Kidney (tissue), 14 donors: ENCODE data around the gene REEP3. TPM values are rescaled to one million over a fixed set of nuclear protein-coding genes. Genes with fewer than 3 reads are reported as not detected.

Experiments used
- DNase-seq, 5 donors: peaks; one replicate each; pipeline ENCODE4 v3.0.0-alpha.2; 2013 to 2020
- FAIRE-seq: peaks from 2 replicates; lab custom pipeline; 2012; peaks lifted over from hg19 to GRCh38; lab: Jason Lieb, UNC
- H3K27ac ChIP-seq, 2 donors: one replicate each; pipeline ENCODE4 v1.7.0; 2013; ENCODE audit warnings: low read depth in 2 of 2, low read length in 2 of 2, inconsistent platforms in 1 of 2
- H3K27me3 ChIP-seq: one replicate; pipeline ENCODE4 v1.7.1; 2013; ENCODE audit warnings: low read length, inconsistent platforms; ENCODE audit not compliant: control insufficient read depth, insufficient read depth
- H3K36me3 ChIP-seq, 3 donors: one replicate each; pipeline versions ENCODE4 v1.7.0 to v1.7.1; 2013; ENCODE audit warnings: low read length in 3 of 3, control low read depth in 1 of 3, inconsistent platforms in 1 of 3; ENCODE audit not compliant: insufficient read depth in 3 of 3, control insufficient read depth in 2 of 3
- H3K4me1 ChIP-seq, 3 donors: one replicate each; pipeline versions ENCODE4 v1.7.0 to v1.7.1; 2013; ENCODE audit warnings: low read length in 3 of 3, inconsistent platforms in 1 of 3, low read depth in 1 of 3; ENCODE audit not compliant: control insufficient read depth in 2 of 3, insufficient read depth in 2 of 3
- H3K4me3 ChIP-seq, 3 donors: one replicate each; pipeline versions ENCODE4 v1.7.0 to v1.8.1; 2013; ENCODE audit warnings: low read length in 3 of 3, control low read depth in 1 of 3, inconsistent platforms in 1 of 3
- H3K9ac ChIP-seq, 3 donors: one replicate each; pipeline versions ENCODE4 v1.7.0 to v1.7.1; 2013; ENCODE audit warnings: low read length in 3 of 3, control low read depth in 1 of 3, inconsistent platforms in 1 of 3
- H3K9me3 ChIP-seq, 3 donors: one replicate each; pipeline versions ENCODE4 v1.7.0 to v1.7.1; 2013; ENCODE audit warnings: low read length in 3 of 3, control low read depth in 1 of 3, inconsistent platforms in 1 of 3; ENCODE audit not compliant: control insufficient read depth in 2 of 3, insufficient read depth in 1 of 3
- CTCF ChIP-seq: IDR thresholded peaks from 3 replicates; pipeline ENCODE4 v1.5.1; 2012; ENCODE audit warnings: mild to moderate bottlenecking, moderate library complexity, borderline replicate concordance; ENCODE audit not compliant: insufficient read depth; ENCODE audit errors: extremely low read depth
- intact Hi-C: fragments of 100-400 bp; cut with DNase I; formaldehyde crosslinking; loops from one replicate; pipeline ENCODE4 v1.11.1; 2022
- polyA plus RNA-seq: library from polyadenylated mRNA; stranded (reverse); fragments of 350-450 nt; fragmentation: Illumina TruSeq; extraction: RNeasy Lipid Tissue Mini Kit (QIAGEN cat#74804); gene quantifications from one replicate; pipeline ENCODE4 v1.2.3, GENCODE V29; 2014; ENCODE audit warnings: low read depth, low replicate concordance; ENCODE audit not compliant: insufficient read depth
- total RNA-seq: library from RNA; stranded (reverse); fragmentation: NEBNext Ultra II Directional; extraction: Animal tissue kit (Norgen Biotek cat#: 25700); gene quantifications from one replicate; pipeline ENCODE4 v1.2.1, GENCODE V29; 2021
- donor health status: control.
- donor health status: control.
- donor health status: control.
- donor health status: control.
- donor health status: control.
- donor health status: DM: yes; HTN: yes; CAD: no.
- donor health status: Normal renal cell carcinoma (clear cell type).

REEP3 gene
- total and polyA plus RNA-seq, 2 donors from 2014 or later, result 12.7 to 34.6 TPM

GRCh38 chr10:63503395-63503794 is 17.8 kb upstream of the REEP3 start:
- no peak for TF ChIP-seq CTCF
- peaks cover 0 to 2% (median 0%) of the 10 kb centered on the region in 3 donors for H3K4me1 ChIP-seq
- H3K9ac ChIP-seq, result no peak overlapping the region
- no peak overlapping the region for H3K27ac ChIP-seq
- no peaks in the 10 kb centered on the region for H3K36me3 ChIP-seq
- FAIRE-seq, result no peak
- DNase-seq, result no peak
- intact Hi-C loops, result no loop called here
- no peaks in the 10 kb centered on the region for H3K9me3 ChIP-seq
- no peak overlapping the region for H3K4me3 ChIP-seq
- H3K27me3 ChIP-seq, result no peaks in the 10 kb centered on the region

- H3K4me1 ChIP-seq, result peaks cover 0 to 2% (median 0%) of the 10 kb centered on the region in 3 donors
- H3K4me3 ChIP-seq, result no peak overlapping the region
- H3K27me3 ChIP-seq, result no peaks in the 10 kb centered on the region
- intact Hi-C loops, result no loop called here
- no peak for TF ChIP-seq CTCF
- no peaks in the 10 kb centered on the region for H3K36me3 ChIP-seq
- no peaks in the 10 kb centered on the region for H3K9me3 ChIP-seq
- no peak for FAIRE-seq
- no peak for DNase-seq
- no peak overlapping the region for H3K9ac ChIP-seq
- no peak overlapping the region for H3K27ac ChIP-seq
Observed at GRCh38 chr10:63504145-63504881, 16.9 kb upstream of the REEP3 start.

- DNase-seq (no peak), FAIRE-seq (no peak)
- intact Hi-C loops, result no loop called here
- Histone ChIP-seq H3K9ac (no peak overlapping the region), H3K27me3 (no peaks in the 10 kb centered on the region), H3K27ac (no peak overlapping the region), H3K4me3 (no peak overlapping the region), H3K9me3 (no peaks in the 10 kb centered on the region), H3K4me1 (peaks cover 0 to 2% (median 0%) of the 10 kb centered on the region in 3 donors), H3K36me3 (no peaks in the 10 kb centered on the region)
- TF ChIP-seq CTCF, result no peak
Observed at GRCh38 chr10:63505562-63505961, 15.6 kb upstream of the REEP3 start.
